NCI-H1092 treated with DMSO at 0.1 percent for 48 hours (cell line): ENCODE measurements around the gene BICRA.
"Not testable (repeated sequence)": the region's sequence is repeated elsewhere in the genome, so short reads cannot be mapped to it uniquely, and the experiment has no call there.

Source experiments
- DNase-seq: peaks from one replicate; lab custom pipeline; 2025; lab: John Stamatoyannopoulos, UW

Gene BICRA

GRCh38 chr19:47716270-47716937, 107.5 kb downstream of the BICRA start:
- no peak for DNase-seq

GRCh38 chr19:47718415-47719046, 109.6 kb downstream of the BICRA start:
- DNase-seq, result not testable (repeated sequence)

- DNase-seq, result no peak
Observed at GRCh38 chr19:47719047-47719859, 110.3 kb downstream of the BICRA start.

GRCh38 chr19:47720669-47721422, 111.9 kb downstream of the BICRA start:
- DNase-seq, result no peak

- no peak for DNase-seq
Observed at GRCh38 chr19:47723581-47723940, 114.6 kb downstream of the BICRA start.

GRCh38 chr19:47725759-47726401, 116.9 kb downstream of the BICRA start:
- DNase-seq, result no peak

GRCh38 chr19:47726467-47726866, 117.5 kb downstream of the BICRA start:
- DNase-seq, result no peak

GRCh38 chr19:47728295-47728694, 119.4 kb downstream of the BICRA start:
- not testable (repeated sequence) for DNase-seq

- DNase-seq, result no peak
Observed at GRCh38 chr19:47729468-47729798, 120.5 kb downstream of the BICRA start.

GRCh38 chr19:47729799-47730520, 121.0 kb downstream of the BICRA start:
- no peak for DNase-seq

GRCh38 chr19:47730521-47730889, 121.6 kb downstream of the BICRA start:
- no peak for DNase-seq

- no peak for DNase-seq
Observed at GRCh38 chr19:47730910-47731309, 122.0 kb downstream of the BICRA start.

- no peak for DNase-seq
Observed at GRCh38 chr19:47735131-47735530, 126.2 kb downstream of the BICRA start.

GRCh38 chr19:47740866-47741519, 132.1 kb downstream of the BICRA start:
- no peak for DNase-seq

- DNase-seq, result no peak
Observed at GRCh38 chr19:47741544-47742140, 132.7 kb downstream of the BICRA start.

- DNase-seq, result no peak
Observed at GRCh38 chr19:47742634-47743033, 133.7 kb downstream of the BICRA start.

GRCh38 chr19:47745010-47745901, 136.3 kb downstream of the BICRA start, which contains the start of gene NOP53:
NOP53 (plus strand) TSS chr19:47745546; CDS start chr19:47745560, 14 bp downstream.
- peak; percentile 94 for DNase-seq

GRCh38 chr19:47746129-47746528, 137.2 kb downstream of the BICRA start:
- DNase-seq, result not testable (repeated sequence)

GRCh38 chr19:47749326-47749725, 140.4 kb downstream of the BICRA start:
- DNase-seq, result no peak
